ENCODE results near the gene MAFF.

DNA sequence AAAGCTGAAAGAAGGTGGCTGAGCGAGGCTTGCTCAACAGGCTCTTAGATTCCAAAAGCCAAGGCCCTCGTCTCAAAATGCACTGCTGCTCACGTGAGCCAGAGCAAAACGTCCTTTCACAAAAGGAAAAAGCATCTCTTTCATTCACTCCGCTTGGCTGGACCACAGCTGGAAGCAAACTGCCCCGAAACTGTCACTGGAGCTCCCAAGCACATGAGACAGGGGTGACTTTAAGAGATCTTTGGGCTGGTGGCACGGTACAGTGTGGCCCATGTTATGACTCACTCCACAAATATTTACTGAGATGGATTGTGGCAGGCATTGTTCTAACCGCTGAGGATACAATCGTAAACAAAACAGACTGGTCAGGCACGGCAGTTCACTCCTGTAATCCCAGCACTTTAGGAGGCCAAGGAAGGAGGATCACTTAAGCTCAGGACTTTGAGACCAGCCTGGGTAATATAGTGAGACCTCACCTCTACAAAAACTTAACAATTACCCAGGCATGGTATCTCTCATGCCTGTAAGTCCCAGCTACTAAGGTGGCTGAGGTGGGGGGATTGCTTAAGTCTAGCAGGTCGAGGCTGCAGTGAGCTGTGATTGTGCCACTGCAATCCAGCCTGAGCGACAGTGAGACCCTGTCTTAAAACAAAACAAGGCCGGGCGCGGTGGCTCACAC lies 23.7 kb upstream of the MAFF start:
- TF ChIP-seq POLR2AphosphoS5 (IDR thresholded peaks at IDR 0.05; ENCODE audit: borderline replicate concordance, low read depth, low read length) (no peak), EZH2 (IDR thresholded peaks at IDR 0.05) (no peak)

Measured in SK-N-MC (cell line).